Mesothelial cell of epicardium (in vitro differentiated cells): ENCODE measurements around the gene RAB40C. TPM values are rescaled to one million over a fixed set of nuclear protein-coding genes. Genes with fewer than 3 reads are reported as not detected.

Experiments
- DNase-seq, 2 experiments: peaks; one replicate each; pipeline ENCODE4 v3.0.0; 2021; ENCODE audit warnings: low spot score in 2 of 2; ENCODE audit not compliant: unreplicated experiment in 2 of 2
- H3K27ac Mint-ChIP-seq: 2 replicates; pipeline ENCODE4 v1.8.0; 2021; ENCODE audit warnings: mixed read lengths
- H3K27me3 Mint-ChIP-seq: 2 replicates; pipeline ENCODE4 v1.8.0; 2021; ENCODE audit warnings: low read depth, mixed read lengths
- H3K36me3 Mint-ChIP-seq: 2 replicates; pipeline ENCODE4 v1.8.0; 2021; ENCODE audit warnings: mixed read lengths
- H3K4me1 Mint-ChIP-seq: 2 replicates; pipeline ENCODE4 v1.8.0; 2021; ENCODE audit warnings: mixed read lengths
- H3K4me3 Mint-ChIP-seq: 2 replicates; pipeline ENCODE4 v1.8.0; 2021; ENCODE audit warnings: mild to moderate bottlenecking, moderate library complexity, mixed read lengths
- H3K9me3 Mint-ChIP-seq: 2 replicates; pipeline ENCODE4 v1.8.0; 2021; ENCODE audit warnings: mixed read lengths
- total RNA-seq: library from RNA; stranded (reverse); gene quantifications from 3 replicates; pipeline ENCODE4 v1.2.1, GENCODE V29; 2021
- TF ChIP-seq, protein P1 (sequence below): fragments of 200-600 bp; sonication (generic); IDR thresholded peaks from one replicate; pipeline ENCODE4 v1.5.0; 2021; ENCODE audit warnings: antibody characterized with exemption; ENCODE audit not compliant: unreplicated experiment

Gene RAB40C
- total RNA-seq, 1 donor from 2014 or later = 25.5 TPM

DNA sequence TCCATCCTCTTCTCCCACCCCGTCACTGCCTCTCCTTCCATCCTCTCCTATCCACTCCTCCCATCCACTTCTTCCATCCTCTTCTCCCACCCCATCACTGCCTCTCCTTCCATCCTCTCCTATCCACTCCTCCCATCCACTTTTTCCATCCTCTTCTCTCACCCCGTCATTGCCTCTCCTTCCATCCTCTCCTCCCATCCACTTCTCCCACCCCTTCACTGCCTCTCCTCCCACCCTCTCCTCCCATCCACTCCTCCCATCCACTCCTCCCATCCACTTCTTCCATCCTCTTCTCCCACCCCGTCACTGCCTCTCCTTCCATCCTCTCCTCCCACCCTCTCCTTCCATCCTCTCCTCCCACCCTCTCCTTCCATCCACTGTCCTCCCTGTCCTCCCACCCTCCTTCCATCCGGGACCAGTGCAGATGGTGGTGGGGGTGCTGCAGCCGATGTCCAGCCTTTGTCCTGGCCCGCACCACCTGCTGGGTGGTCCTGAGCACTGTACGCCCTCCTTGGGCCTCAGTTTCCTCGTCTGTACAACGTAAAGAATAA lies 42.0 kb downstream of the RAB40C start:
- Mint-ChIP-seq H3K4me3 (no peak overlapping the region), H3K27me3 (no peaks in the 10 kb centered on the region), H3K4me1 (peaks cover 7% of the 10 kb centered on the region), H3K9me3 (no peaks in the 10 kb centered on the region), H3K27ac (no peak overlapping the region), H3K36me3 (no peaks in the 10 kb centered on the region)
- DNase-seq = no peak
- TF ChIP-seq, protein P1, sequence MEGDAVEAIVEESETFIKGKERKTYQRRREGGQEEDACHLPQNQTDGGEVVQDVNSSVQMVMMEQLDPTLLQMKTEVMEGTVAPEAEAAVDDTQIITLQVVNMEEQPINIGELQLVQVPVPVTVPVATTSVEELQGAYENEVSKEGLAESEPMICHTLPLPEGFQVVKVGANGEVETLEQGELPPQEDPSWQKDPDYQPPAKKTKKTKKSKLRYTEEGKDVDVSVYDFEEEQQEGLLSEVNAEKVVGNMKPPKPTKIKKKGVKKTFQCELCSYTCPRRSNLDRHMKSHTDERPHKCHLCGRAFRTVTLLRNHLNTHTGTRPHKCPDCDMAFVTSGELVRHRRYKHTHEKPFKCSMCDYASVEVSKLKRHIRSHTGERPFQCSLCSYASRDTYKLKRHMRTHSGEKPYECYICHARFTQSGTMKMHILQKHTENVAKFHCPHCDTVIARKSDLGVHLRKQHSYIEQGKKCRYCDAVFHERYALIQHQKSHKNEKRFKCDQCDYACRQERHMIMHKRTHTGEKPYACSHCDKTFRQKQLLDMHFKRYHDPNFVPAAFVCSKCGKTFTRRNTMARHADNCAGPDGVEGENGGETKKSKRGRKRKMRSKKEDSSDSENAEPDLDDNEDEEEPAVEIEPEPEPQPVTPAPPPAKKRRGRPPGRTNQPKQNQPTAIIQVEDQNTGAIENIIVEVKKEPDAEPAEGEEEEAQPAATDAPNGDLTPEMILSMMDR = no peak

DNA sequence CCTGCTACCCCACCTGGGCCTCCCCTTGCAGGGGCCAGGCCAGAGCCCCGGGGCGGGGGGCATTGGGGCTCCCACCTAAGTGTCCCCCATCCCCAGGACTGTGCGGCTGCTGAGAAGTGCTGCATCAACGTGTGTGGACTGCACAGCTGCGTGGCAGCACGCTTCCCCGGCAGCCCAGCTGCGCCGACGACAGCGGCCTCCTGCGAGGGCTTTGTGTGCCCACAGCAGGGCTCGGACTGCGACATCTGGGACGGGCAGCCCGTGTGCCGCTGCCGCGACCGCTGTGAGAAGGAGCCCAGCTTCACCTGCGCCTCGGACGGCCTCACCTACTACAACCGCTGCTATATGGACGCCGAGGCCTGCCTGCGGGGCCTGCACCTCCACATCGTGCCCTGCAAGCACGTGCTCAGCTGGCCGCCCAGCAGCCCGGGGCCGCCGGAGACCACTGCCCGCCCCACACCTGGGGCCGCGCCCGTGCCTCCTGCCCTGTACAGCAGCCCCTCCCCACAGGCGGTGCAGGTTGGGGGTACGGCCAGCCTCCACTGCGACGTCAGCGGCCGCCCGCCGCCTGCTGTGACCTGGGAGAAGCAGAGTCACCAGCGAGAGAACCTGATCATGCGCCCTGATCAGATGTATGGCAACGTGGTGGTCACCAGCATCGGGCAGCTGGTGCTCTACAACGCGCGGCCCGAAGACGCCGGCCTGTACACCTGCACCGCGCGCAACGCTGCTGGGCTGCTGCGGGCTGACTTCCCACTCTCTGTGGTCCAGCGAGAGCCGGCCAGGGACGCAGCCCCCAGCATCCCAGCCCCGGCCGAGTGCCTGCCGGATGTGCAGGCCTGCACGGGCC lies 42.8 kb downstream of the RAB40C start:
- no peak overlapping the region for H3K4me3 Mint-ChIP-seq
- H3K27me3 Mint-ChIP-seq = no peaks in the 10 kb centered on the region
- no peaks in the 10 kb centered on the region for H3K36me3 Mint-ChIP-seq
- peaks cover 7% of the 10 kb centered on the region for H3K4me1 Mint-ChIP-seq
- no peak for DNase-seq
- TF ChIP-seq, protein P1 = no peak
- H3K27ac Mint-ChIP-seq = no peak overlapping the region
- H3K9me3 Mint-ChIP-seq = no peaks in the 10 kb centered on the region

DNA sequence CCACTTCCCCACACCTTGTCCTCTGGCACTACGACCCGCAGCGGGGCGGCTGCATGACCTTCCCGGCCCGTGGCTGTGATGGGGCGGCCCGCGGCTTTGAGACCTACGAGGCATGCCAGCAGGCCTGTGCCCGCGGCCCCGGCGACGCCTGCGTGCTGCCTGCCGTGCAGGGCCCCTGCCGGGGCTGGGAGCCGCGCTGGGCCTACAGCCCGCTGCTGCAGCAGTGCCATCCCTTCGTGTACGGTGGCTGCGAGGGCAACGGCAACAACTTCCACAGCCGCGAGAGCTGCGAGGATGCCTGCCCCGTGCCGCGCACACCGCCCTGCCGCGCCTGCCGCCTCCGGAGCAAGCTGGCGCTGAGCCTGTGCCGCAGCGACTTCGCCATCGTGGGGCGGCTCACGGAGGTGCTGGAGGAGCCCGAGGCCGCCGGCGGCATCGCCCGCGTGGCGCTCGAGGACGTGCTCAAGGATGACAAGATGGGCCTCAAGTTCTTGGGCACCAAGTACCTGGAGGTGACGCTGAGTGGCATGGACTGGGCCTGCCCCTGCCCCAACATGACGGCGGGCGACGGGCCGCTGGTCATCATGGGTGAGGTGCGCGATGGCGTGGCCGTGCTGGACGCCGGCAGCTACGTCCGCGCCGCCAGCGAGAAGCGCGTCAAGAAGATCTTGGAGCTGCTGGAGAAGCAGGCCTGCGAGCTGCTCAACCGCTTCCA lies 43.6 kb downstream of the RAB40C start:
- no peak overlapping the region for H3K27ac Mint-ChIP-seq
- DNase-seq = no peak
- TF ChIP-seq, protein P1 = no peak
- H3K9me3 Mint-ChIP-seq = no peaks in the 10 kb centered on the region
- peak overlapping the region; percentile 62 for H3K4me3 Mint-ChIP-seq
- H3K4me1 Mint-ChIP-seq = peaks cover 7% of the 10 kb centered on the region
- no peaks in the 10 kb centered on the region for H3K36me3 Mint-ChIP-seq
- H3K27me3 Mint-ChIP-seq = no peaks in the 10 kb centered on the region

DNA sequence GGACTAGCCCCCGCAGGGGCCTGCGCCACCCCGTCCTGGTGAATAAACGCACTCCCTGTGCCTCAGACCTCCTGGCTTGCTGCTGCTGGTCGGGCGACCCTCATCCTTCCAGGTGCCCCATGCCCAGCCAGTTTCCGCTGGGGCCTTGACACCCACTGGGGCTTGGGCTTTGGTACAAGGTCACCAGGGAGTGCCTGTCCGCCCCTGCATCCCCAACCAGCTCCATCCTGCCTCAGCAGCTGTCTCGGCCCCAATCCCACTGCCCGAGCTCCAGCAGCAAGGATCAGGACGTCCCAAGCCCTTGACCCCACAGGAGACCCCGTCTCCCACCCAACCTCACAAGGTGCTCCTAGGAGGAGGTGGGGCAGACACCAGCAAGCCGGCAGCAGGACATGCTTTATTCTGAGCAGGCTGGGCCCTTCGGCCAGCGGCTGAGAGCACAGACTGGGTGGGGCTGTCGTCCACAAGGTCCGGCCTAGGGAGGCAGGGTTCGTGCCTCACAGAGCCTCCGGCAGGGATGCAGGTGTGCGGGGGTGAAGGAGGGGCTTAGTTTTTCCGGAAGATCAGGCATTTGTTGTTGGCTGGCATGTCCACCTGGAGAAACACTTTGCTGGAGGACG lies 44.3 kb downstream of the RAB40C start:
- Mint-ChIP-seq H3K9me3 (no peaks in the 10 kb centered on the region), H3K27ac (no peak overlapping the region), H3K4me1 (peaks cover 10% of the 10 kb centered on the region), H3K27me3 (no peaks in the 10 kb centered on the region), H3K4me3 (peak overlapping the region; percentile 62), H3K36me3 (no peaks in the 10 kb centered on the region)
- TF ChIP-seq, protein P1 = no peak
- no peak for DNase-seq

DNA sequence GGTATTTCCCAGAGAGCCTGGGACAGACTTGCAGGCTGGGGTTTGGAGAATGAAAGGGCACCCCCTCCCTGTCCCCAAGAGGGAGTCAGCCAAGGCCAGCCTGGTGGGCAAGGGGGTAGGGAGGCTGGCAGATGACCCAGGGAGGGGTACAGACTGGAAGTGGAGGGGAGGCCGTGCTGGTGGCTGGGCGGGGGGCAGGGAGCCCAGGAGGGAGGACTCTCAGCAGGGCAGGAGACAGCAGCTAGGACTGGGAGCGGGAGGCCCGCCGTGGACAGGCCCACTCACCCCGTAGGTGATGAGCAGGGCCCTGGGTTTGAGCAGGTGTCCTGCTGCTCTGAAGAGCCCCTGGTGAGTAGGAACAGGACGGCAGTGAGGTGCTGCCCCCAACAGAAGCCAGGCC lies 45.1 kb downstream of the RAB40C start:
- no peaks in the 10 kb centered on the region for H3K27me3 Mint-ChIP-seq
- TF ChIP-seq, protein P1 = no peak
- DNase-seq = no peak
- peak overlapping the region; percentile 30 for H3K27ac Mint-ChIP-seq
- H3K9me3 Mint-ChIP-seq = no peaks in the 10 kb centered on the region
- peaks cover 10% of the 10 kb centered on the region for H3K4me1 Mint-ChIP-seq
- H3K36me3 Mint-ChIP-seq = no peaks in the 10 kb centered on the region
- peak overlapping the region; percentile 62 for H3K4me3 Mint-ChIP-seq
